Subcutaneous adipose tissue (tissue), 4 donors: ENCODE data around the gene LAG3. TPM values are rescaled to one million over a fixed set of nuclear protein-coding genes. Genes with fewer than 3 reads are reported as not detected.

Source experiments
- CTCF ChIP-seq: fragments of 450-650 bp; IDR thresholded peaks from one replicate; pipeline ENCODE4 v1.5.1; 2016; ENCODE audit warnings: low read depth, mild to moderate bottlenecking, control low read depth, antibody characterized with exemption, moderate library complexity
- total RNA-seq, 4 donors: library from RNA; depleted of rRNA; stranded (reverse); fragments of >200 nt; gene quantifications; one replicate each; pipeline ENCODE4 v1.1.0, GENCODE V29; 2016

The LAG3 gene
- total RNA-seq, result 1 to 10 TPM in 1 of 4 donors, under 1 TPM in 1, not detected in 2; 0.44 to 1.4 TPM

- no peak for TF ChIP-seq CTCF
Observed at GRCh38 chr12:6772331-6772695, at the start of gene LAG3. LAG3 (plus strand) TSS chr12:6772520; CDS start chr12:6772853, 333 bp downstream.

DNA sequence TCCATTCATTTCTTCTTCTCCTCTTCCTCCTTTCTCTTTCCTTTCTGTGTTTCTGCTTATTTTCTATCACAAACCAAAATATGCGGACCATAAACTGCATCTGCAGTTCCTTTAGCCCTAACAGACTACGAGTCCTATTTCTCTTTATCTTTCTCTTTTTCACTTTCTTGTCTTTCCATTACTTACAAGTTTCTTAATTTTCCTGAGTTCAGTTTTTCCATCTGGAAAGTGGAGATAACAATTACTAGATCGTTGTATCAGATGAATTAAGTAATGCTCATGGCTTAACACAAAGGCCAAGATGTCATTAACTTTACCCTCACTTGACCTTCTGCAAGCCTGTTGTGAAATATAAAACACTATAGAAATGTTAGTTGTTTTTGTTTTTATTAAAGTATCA is 49.5 kb upstream of the LAG3 start:
- TF ChIP-seq CTCF, result no peak

DNA sequence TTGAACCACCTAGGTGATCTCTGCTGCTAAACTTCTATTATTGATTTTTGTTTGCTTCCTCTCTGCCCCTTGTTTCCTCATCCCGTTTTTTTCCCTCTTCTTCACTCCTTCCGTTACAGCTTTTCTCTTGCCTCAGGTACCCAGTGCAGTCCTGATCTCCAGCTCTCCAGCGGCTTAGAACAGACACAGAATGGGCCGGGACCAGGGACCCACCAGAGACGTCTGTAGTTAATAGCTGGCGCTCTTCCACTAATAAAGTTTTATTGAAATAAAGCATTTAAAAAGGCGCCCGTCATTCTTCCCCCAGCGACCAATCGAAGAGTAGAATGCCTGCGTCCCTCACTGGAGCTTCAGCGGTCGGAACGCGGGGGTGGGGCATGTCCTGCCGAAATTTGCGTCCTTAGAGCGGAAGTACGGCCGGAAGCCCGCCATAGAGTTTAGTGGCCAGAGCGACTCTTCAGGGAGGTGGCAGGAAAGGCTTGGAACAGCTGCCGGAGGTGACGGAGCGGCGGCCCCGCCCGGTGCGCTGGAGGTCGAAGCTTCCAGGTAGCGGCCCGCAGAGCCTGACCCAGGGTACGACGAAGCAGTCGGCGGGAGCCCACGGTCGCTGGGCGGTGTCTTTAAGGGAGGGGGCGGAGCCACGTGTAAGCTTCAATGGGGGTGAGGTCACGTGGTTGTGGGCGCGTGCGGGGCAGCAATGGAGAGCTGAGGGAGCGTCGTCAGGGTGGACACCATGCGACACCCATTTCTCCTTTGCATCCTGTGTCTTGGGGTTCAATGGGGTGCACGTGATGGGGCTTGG is 48.5 kb upstream of the LAG3 start, which contains the start of gene COPS7A:
Gene COPS7A (plus strand): TSS at position 440 of the 802 bp plus-strand sequence. CDS start 611 bp downstream, outside the sequence.
- TF ChIP-seq CTCF, result no peak

- no peak for TF ChIP-seq CTCF
Observed at GRCh38 chr12:6724409-6724797, 47.9 kb upstream of the LAG3 start.

DNA sequence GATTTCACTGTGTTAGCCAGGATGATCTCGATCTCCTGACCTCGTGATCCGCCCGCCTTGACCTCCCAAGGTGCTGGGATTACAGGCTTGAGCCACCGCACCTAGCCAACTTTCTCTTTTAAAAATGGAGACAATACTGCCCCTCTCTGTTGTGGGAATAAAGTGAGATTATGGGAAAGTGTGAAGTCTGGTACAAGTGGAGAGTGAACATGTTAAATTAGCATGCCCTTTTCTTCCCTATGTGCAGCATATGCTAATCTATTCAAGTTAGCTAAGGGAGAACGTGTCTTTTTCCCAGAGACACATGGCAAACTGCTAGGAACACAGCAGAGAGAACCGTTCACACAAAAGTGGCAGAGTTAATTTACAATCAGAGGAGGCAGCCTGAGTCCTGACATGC is 47.0 kb upstream of the LAG3 start:
- TF ChIP-seq CTCF, result no peak

GRCh38 chr12:6729186-6729585 is 43.1 kb upstream of the LAG3 start:
- no peak for TF ChIP-seq CTCF

GRCh38 chr12:6730169-6730568 is 42.2 kb upstream of the LAG3 start:
- no peak for TF ChIP-seq CTCF
